ENCODE measurements around the gene PLCB1.

PLCB1 gene

GRCh38 chr20:8246716-8247115 lies 114.7 kb downstream of the PLCB1 start:
- Histone ChIP-seq H3K4me3 (ENCODE audit: extremely low read depth, insufficient read depth, low read length, poor library complexity, severe bottlenecking) (no peak overlapping the region), H3K4me1 (ENCODE audit: control insufficient read depth, insufficient read depth, low read length, poor library complexity, severe bottlenecking) (no peaks in the 10 kb centered on the region), H3K27ac (ENCODE audit: low read depth, low read length, severe bottlenecking) (no peak overlapping the region), H3K9me3 (ENCODE audit: control insufficient read depth, low read length) (no peaks in the 10 kb centered on the region), H3K36me3 (ENCODE audit: control insufficient read depth, insufficient read depth, low read length) (no peaks in the 10 kb centered on the region)
- 100% methylated on average over 1 of the region's 1 CpG; no CpG with 5 or more reads in 1 of the 2 experiments for WGBS, 2 experiments (ENCODE audit: insufficient coverage in 2 of 2)

- H3K36me3 ChIP-seq (ENCODE audit: control insufficient read depth, insufficient read depth, low read length) = no peaks in the 10 kb centered on the region
- no peak overlapping the region for H3K27ac ChIP-seq (ENCODE audit: low read depth, low read length, severe bottlenecking)
- H3K9me3 ChIP-seq (ENCODE audit: control insufficient read depth, low read length) = no peaks in the 10 kb centered on the region
- no peak overlapping the region for H3K4me3 ChIP-seq (ENCODE audit: extremely low read depth, insufficient read depth, low read length, poor library complexity, severe bottlenecking)
- H3K4me1 ChIP-seq (ENCODE audit: control insufficient read depth, insufficient read depth, low read length, poor library complexity, severe bottlenecking) = no peaks in the 10 kb centered on the region
Measured at GRCh38 chr20:8248051-8248450, 116.0 kb downstream of the PLCB1 start.

GRCh38 chr20:8249634-8250033 lies 117.6 kb downstream of the PLCB1 start:
- Histone ChIP-seq H3K9me3 (ENCODE audit: control insufficient read depth, low read length) (no peaks in the 10 kb centered on the region), H3K4me1 (ENCODE audit: control insufficient read depth, insufficient read depth, low read length, poor library complexity, severe bottlenecking) (no peaks in the 10 kb centered on the region), H3K27ac (ENCODE audit: low read depth, low read length, severe bottlenecking) (no peak overlapping the region), H3K36me3 (ENCODE audit: control insufficient read depth, insufficient read depth, low read length) (no peaks in the 10 kb centered on the region), H3K4me3 (ENCODE audit: extremely low read depth, insufficient read depth, low read length, poor library complexity, severe bottlenecking) (no peak overlapping the region)
- 84 to 85% methylated on average over 3 of the region's 3 CpGs for WGBS, 2 experiments (ENCODE audit: insufficient coverage in 2 of 2)

- no peaks in the 10 kb centered on the region for H3K36me3 ChIP-seq (ENCODE audit: control insufficient read depth, insufficient read depth, low read length)
- H3K9me3 ChIP-seq (ENCODE audit: control insufficient read depth, low read length) = no peaks in the 10 kb centered on the region
- no peak overlapping the region for H3K27ac ChIP-seq (ENCODE audit: low read depth, low read length, severe bottlenecking)
- no peaks in the 10 kb centered on the region for H3K4me1 ChIP-seq (ENCODE audit: control insufficient read depth, insufficient read depth, low read length, poor library complexity, severe bottlenecking)
- 80% methylated on average over 1 of the region's 1 CpG; no CpG with 5 or more reads in 1 of the 2 experiments for WGBS, 2 experiments (ENCODE audit: insufficient coverage in 2 of 2)
- no peak overlapping the region for H3K4me3 ChIP-seq (ENCODE audit: extremely low read depth, insufficient read depth, low read length, poor library complexity, severe bottlenecking)
Measured at GRCh38 chr20:8250539-8251200, 118.6 kb downstream of the PLCB1 start.

- no peaks in the 10 kb centered on the region for H3K9me3 ChIP-seq (ENCODE audit: control insufficient read depth, low read length)
- H3K27ac ChIP-seq (ENCODE audit: low read depth, low read length, severe bottlenecking) = no peak overlapping the region
- no peak overlapping the region for H3K4me3 ChIP-seq (ENCODE audit: extremely low read depth, insufficient read depth, low read length, poor library complexity, severe bottlenecking)
- 81 to 92% methylated on average over 2 to 3 of the region's 4 CpGs for WGBS, 2 experiments (ENCODE audit: insufficient coverage in 2 of 2)
- H3K4me1 ChIP-seq (ENCODE audit: control insufficient read depth, insufficient read depth, low read length, poor library complexity, severe bottlenecking) = no peaks in the 10 kb centered on the region
- no peaks in the 10 kb centered on the region for H3K36me3 ChIP-seq (ENCODE audit: control insufficient read depth, insufficient read depth, low read length)
Measured at GRCh38 chr20:8251201-8251575, 119.1 kb downstream of the PLCB1 start.

GRCh38 chr20:8254911-8255582 lies 123.0 kb downstream of the PLCB1 start:
- Histone ChIP-seq H3K4me1 (ENCODE audit: control insufficient read depth, insufficient read depth, low read length, poor library complexity, severe bottlenecking) (no peaks in the 10 kb centered on the region), H3K4me3 (ENCODE audit: extremely low read depth, insufficient read depth, low read length, poor library complexity, severe bottlenecking) (no peak overlapping the region), H3K36me3 (ENCODE audit: control insufficient read depth, insufficient read depth, low read length) (no peaks in the 10 kb centered on the region), H3K27ac (ENCODE audit: low read depth, low read length, severe bottlenecking) (no peak overlapping the region), H3K9me3 (ENCODE audit: control insufficient read depth, low read length) (no peaks in the 10 kb centered on the region)
- WGBS, 2 experiments (ENCODE audit: insufficient coverage in 2 of 2) = 100% methylated on average over 1 of the region's 4 CpGs

GRCh38 chr20:8255945-8256632 lies 124.0 kb downstream of the PLCB1 start:
- H3K4me3 ChIP-seq (ENCODE audit: extremely low read depth, insufficient read depth, low read length, poor library complexity, severe bottlenecking) = no peak overlapping the region
- WGBS, 2 experiments (ENCODE audit: insufficient coverage in 2 of 2) = 89% methylated on average over 1 of the region's 3 CpGs; no CpG with 5 or more reads in 1 of the 2 experiments
- H3K36me3 ChIP-seq (ENCODE audit: control insufficient read depth, insufficient read depth, low read length) = no peaks in the 10 kb centered on the region
- no peaks in the 10 kb centered on the region for H3K9me3 ChIP-seq (ENCODE audit: control insufficient read depth, low read length)
- no peak overlapping the region for H3K27ac ChIP-seq (ENCODE audit: low read depth, low read length, severe bottlenecking)
- no peaks in the 10 kb centered on the region for H3K4me1 ChIP-seq (ENCODE audit: control insufficient read depth, insufficient read depth, low read length, poor library complexity, severe bottlenecking)

GRCh38 chr20:8260837-8261251 lies 128.8 kb downstream of the PLCB1 start:
- H3K36me3 ChIP-seq (ENCODE audit: control insufficient read depth, insufficient read depth, low read length) = no peaks in the 10 kb centered on the region
- H3K4me3 ChIP-seq (ENCODE audit: extremely low read depth, insufficient read depth, low read length, poor library complexity, severe bottlenecking) = no peak overlapping the region
- no peaks in the 10 kb centered on the region for H3K4me1 ChIP-seq (ENCODE audit: control insufficient read depth, insufficient read depth, low read length, poor library complexity, severe bottlenecking)
- WGBS, 2 experiments (ENCODE audit: insufficient coverage in 2 of 2) = 84 to 94% methylated on average over 4 to 5 of the region's 5 CpGs
- no peaks in the 10 kb centered on the region for H3K9me3 ChIP-seq (ENCODE audit: control insufficient read depth, low read length)
- H3K27ac ChIP-seq (ENCODE audit: low read depth, low read length, severe bottlenecking) = no peak overlapping the region

GRCh38 chr20:8262721-8263120 lies 130.7 kb downstream of the PLCB1 start:
- H3K4me1 ChIP-seq (ENCODE audit: control insufficient read depth, insufficient read depth, low read length, poor library complexity, severe bottlenecking) = no peaks in the 10 kb centered on the region
- no peak overlapping the region for H3K27ac ChIP-seq (ENCODE audit: low read depth, low read length, severe bottlenecking)
- no peak overlapping the region for H3K4me3 ChIP-seq (ENCODE audit: extremely low read depth, insufficient read depth, low read length, poor library complexity, severe bottlenecking)
- H3K36me3 ChIP-seq (ENCODE audit: control insufficient read depth, insufficient read depth, low read length) = no peaks in the 10 kb centered on the region
- H3K9me3 ChIP-seq (ENCODE audit: control insufficient read depth, low read length) = no peaks in the 10 kb centered on the region
- no CpG with 5 or more reads among the region's 1 CpG for WGBS, 2 experiments (ENCODE audit: insufficient coverage in 2 of 2)

- Histone ChIP-seq H3K9me3 (ENCODE audit: control insufficient read depth, low read length) (no peaks in the 10 kb centered on the region), H3K27ac (ENCODE audit: low read depth, low read length, severe bottlenecking) (no peak overlapping the region), H3K4me3 (ENCODE audit: extremely low read depth, insufficient read depth, low read length, poor library complexity, severe bottlenecking) (no peak overlapping the region)
Measured at GRCh38 chr20:8265588-8265987, 133.5 kb downstream of the PLCB1 start.

GRCh38 chr20:8267009-8267408 lies 134.9 kb downstream of the PLCB1 start:
- no peaks in the 10 kb centered on the region for H3K9me3 ChIP-seq (ENCODE audit: control insufficient read depth, low read length)
- no peak overlapping the region for H3K27ac ChIP-seq (ENCODE audit: low read depth, low read length, severe bottlenecking)
- no peaks in the 10 kb centered on the region for H3K4me1 ChIP-seq (ENCODE audit: control insufficient read depth, insufficient read depth, low read length, poor library complexity, severe bottlenecking)
- WGBS, 2 experiments (ENCODE audit: insufficient coverage in 2 of 2) = 96 to 100% methylated on average over 5 of the region's 6 CpGs
- no peaks in the 10 kb centered on the region for H3K36me3 ChIP-seq (ENCODE audit: control insufficient read depth, insufficient read depth, low read length)
- no peak overlapping the region for H3K4me3 ChIP-seq (ENCODE audit: extremely low read depth, insufficient read depth, low read length, poor library complexity, severe bottlenecking)

More at GRCh38 chr20:8265588-8265987, 133.5 kb downstream of the PLCB1 start:
- Histone ChIP-seq H3K4me1 (ENCODE audit: control insufficient read depth, insufficient read depth, low read length, poor library complexity, severe bottlenecking) (no peaks in the 10 kb centered on the region), H3K36me3 (ENCODE audit: control insufficient read depth, insufficient read depth, low read length) (no peaks in the 10 kb centered on the region)
